Muscle layer of colon (tissue), 2 donors: ENCODE measurements around the gene XXYLT1.
A peak's percentile ranks its signal among the peaks of the same experiment; 100 is the strongest.

Experiments used
- H3K27ac ChIP-seq: one replicate; pipeline ENCODE4 v1.7.0; 2013; ENCODE audit warnings: low read depth, mild to moderate bottlenecking, low read length, moderate library complexity
- H3K27me3 ChIP-seq, 2 donors: one replicate each; pipeline ENCODE4 v1.7.0; 2013; ENCODE audit warnings: low read length in 2 of 2, mild to moderate bottlenecking in 2 of 2; ENCODE audit not compliant: insufficient read depth in 2 of 2, control insufficient read depth in 1 of 2
- H3K36me3 ChIP-seq: one replicate; pipeline ENCODE4 v1.7.0; 2013; ENCODE audit warnings: mild to moderate bottlenecking, low read length; ENCODE audit not compliant: insufficient read depth
- H3K4me1 ChIP-seq: one replicate; pipeline ENCODE4 v1.7.0; 2013; ENCODE audit warnings: mild to moderate bottlenecking, low read length; ENCODE audit not compliant: insufficient read depth
- H3K4me3 ChIP-seq, 2 donors: one replicate each; pipeline ENCODE4 v1.7.0; 2013; ENCODE audit warnings: low read length in 2 of 2, low read depth in 1 of 2, mild to moderate bottlenecking in 1 of 2, moderate library complexity in 1 of 2
- H3K9ac ChIP-seq: one replicate; pipeline ENCODE4 v1.7.0; 2013; ENCODE audit warnings: low read length
- H3K9me3 ChIP-seq: one replicate; pipeline ENCODE4 v1.7.0; 2013; ENCODE audit warnings: mild to moderate bottlenecking, low read length
- donor health status: abdominal sarcoma.
- donor health status: Adenocarcinoma of cecum.

XXYLT1 gene

GRCh38 chr3:195156286-195156890 is 114.6 kb downstream of the XXYLT1 start:
- Histone ChIP-seq H3K27me3 (no peaks in the 10 kb centered on the region), H3K9me3 (no peaks in the 10 kb centered on the region), H3K9ac (peak overlapping the region; percentile 12), H3K4me3 (no peak overlapping the region), H3K27ac (peak overlapping the region; percentile 86), H3K36me3 (no peaks in the 10 kb centered on the region), H3K4me1 (peaks cover 72% of the 10 kb centered on the region)

- Histone ChIP-seq H3K4me1 (peaks cover 74% of the 10 kb centered on the region), H3K36me3 (no peaks in the 10 kb centered on the region), H3K27me3 (no peaks in the 10 kb centered on the region), H3K4me3 (peak overlapping the region in 1 of 2 donors; percentile 4), H3K27ac (peak overlapping the region; percentile 86), H3K9me3 (no peaks in the 10 kb centered on the region), H3K9ac (peak overlapping the region; percentile 12)
These were observed 115.3 kb downstream of the XXYLT1 start for GRCh38 chr3:195155570-195156241.

- Histone ChIP-seq H3K27me3 (no peaks in the 10 kb centered on the region), H3K36me3 (no peaks in the 10 kb centered on the region), H3K27ac (peak overlapping the region; percentile 86), H3K9ac (peak overlapping the region; percentile 51), H3K4me3 (peak overlapping the region in 1 of 2 donors; percentile 4), H3K4me1 (peaks cover 71% of the 10 kb centered on the region), H3K9me3 (no peaks in the 10 kb centered on the region)
These were observed 116.0 kb downstream of the XXYLT1 start for GRCh38 chr3:195154793-195155535.

GRCh38 chr3:195154111-195154791 is 116.7 kb downstream of the XXYLT1 start:
- H3K4me1 ChIP-seq = peaks cover 70% of the 10 kb centered on the region
- H3K27ac ChIP-seq = peak overlapping the region; percentile 86
- no peak overlapping the region for H3K4me3 ChIP-seq
- no peaks in the 10 kb centered on the region for H3K9me3 ChIP-seq
- peak overlapping the region; percentile 51 for H3K9ac ChIP-seq
- no peaks in the 10 kb centered on the region for H3K36me3 ChIP-seq
- H3K27me3 ChIP-seq = no peaks in the 10 kb centered on the region

- no peaks in the 10 kb centered on the region for H3K9me3 ChIP-seq
- H3K9ac ChIP-seq = peak overlapping the region; percentile 51
- no peak overlapping the region for H3K4me3 ChIP-seq
- no peaks in the 10 kb centered on the region for H3K36me3 ChIP-seq
- peak overlapping the region; percentile 86 for H3K27ac ChIP-seq
- H3K4me1 ChIP-seq = peaks cover 66% of the 10 kb centered on the region
- H3K27me3 ChIP-seq = no peaks in the 10 kb centered on the region
These were observed 117.3 kb downstream of the XXYLT1 start for GRCh38 chr3:195153653-195154052.

DNA sequence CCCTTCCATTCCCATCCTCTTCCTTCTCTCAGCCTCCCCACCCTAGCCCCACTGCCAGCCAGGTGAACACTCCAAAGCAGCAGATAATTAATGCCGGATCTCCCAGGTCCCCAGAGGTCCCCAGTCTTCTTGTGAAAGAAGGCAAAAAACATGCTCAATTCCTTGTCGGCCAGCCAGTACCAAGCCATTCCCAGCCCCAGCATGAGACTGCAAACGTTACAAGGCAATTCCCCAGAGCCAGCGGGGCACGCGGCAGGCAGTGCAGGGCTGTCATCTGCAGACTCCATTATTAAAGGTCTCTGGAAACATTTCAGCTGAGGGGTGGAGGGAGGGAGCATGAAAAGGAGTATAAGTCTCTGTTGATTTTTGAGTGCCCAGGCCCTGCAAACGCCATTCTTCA is 117.8 kb downstream of the XXYLT1 start:
- Histone ChIP-seq H3K9ac (peak overlapping the region; percentile 51), H3K4me3 (no peak overlapping the region), H3K36me3 (no peaks in the 10 kb centered on the region), H3K4me1 (peaks cover 63% of the 10 kb centered on the region), H3K9me3 (no peaks in the 10 kb centered on the region), H3K27ac (peak overlapping the region; percentile 86), H3K27me3 (no peaks in the 10 kb centered on the region)

DNA sequence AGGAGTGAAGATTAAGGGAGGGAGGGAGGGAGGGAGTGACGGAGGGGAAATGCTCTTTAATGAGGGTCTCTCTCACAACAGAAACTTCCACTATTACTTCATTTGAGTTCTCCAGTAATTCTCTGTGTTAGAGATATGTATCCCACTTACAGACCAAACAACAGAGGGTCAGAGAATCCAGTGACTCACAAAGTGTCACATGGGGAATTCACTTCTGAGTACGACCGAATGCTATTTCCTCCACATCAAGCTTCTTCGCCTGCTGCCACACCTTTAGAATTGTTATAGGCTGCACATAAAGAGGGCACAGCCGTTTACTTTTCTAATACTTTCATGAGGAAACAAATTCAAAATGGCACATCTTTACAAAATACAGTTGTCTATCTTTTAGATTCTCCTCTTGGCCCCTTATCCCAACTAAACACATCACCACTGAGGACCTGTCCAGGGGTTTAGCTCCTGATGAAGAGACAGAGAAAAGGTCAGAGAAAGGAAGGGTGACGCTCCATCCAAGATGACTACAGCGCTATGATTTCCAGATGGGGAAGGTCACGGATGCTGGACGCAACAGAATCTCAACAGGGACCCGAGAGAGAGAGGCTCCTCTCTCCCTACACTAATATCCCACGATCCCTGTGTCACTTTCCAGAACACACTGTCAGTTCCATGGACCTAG is 119.0 kb downstream of the XXYLT1 start:
- Histone ChIP-seq H3K36me3 (no peaks in the 10 kb centered on the region), H3K4me3 (no peak overlapping the region), H3K4me1 (peaks cover 63% of the 10 kb centered on the region), H3K9ac (peak overlapping the region; percentile 3), H3K27ac (peak overlapping the region; percentile 86), H3K27me3 (no peaks in the 10 kb centered on the region), H3K9me3 (no peaks in the 10 kb centered on the region)

GRCh38 chr3:195151402-195151801 is 119.6 kb downstream of the XXYLT1 start:
- peaks cover 60% of the 10 kb centered on the region for H3K4me1 ChIP-seq
- H3K36me3 ChIP-seq = no peaks in the 10 kb centered on the region
- H3K9me3 ChIP-seq = no peaks in the 10 kb centered on the region
- H3K9ac ChIP-seq = no peak overlapping the region
- H3K27me3 ChIP-seq = no peaks in the 10 kb centered on the region
- H3K4me3 ChIP-seq = no peak overlapping the region
- H3K27ac ChIP-seq = peak overlapping the region; percentile 86

- Histone ChIP-seq H3K27ac (peak overlapping the region; percentile 79), H3K27me3 (no peaks in the 10 kb centered on the region), H3K9ac (peak overlapping the region; percentile 16), H3K36me3 (no peaks in the 10 kb centered on the region), H3K4me3 (peak overlapping the region in 1 of 2 donors; percentile 43), H3K9me3 (no peaks in the 10 kb centered on the region), H3K4me1 (peaks cover 51% of the 10 kb centered on the region)
These were observed 120.5 kb downstream of the XXYLT1 start for GRCh38 chr3:195150181-195151118.

DNA sequence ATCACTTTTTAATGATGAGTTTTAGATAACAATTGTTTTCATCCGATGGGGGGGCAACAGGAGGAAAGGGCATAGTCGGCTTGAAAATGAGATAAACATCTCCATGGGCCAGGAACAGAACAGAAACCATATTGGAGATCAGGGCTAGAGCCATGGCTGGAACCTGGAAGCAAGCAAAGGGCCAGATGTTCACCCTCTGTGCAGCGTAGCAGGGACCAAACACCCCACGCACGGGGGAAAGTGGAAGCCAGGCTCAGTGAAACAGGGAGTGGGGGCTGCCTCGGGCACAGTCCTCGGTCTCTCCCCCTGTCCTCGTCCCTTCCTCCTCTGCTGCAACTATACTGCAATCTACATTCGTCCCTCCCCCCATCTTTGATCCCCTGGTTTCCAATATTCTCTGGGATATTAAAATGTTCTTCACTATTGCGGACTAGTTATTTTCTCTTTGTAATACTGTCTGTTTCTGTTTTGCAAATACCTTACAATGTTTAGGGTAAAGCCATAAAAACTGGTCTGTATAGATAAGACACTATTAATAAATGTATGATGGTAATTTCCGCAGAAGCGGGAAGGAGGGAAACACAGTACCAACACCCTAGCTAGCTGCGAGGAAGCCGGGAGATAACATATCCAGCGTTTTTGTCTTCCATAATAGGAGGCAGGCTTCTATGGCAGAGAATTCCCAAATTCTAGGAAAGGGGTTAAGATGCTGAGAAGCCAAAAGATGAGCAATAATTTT is 121.5 kb downstream of the XXYLT1 start:
- Histone ChIP-seq H3K4me1 (peaks cover 42% of the 10 kb centered on the region), H3K27ac (peak overlapping the region; percentile 79), H3K9me3 (no peaks in the 10 kb centered on the region), H3K4me3 (peak overlapping the region in 1 of 2 donors; percentile 43), H3K36me3 (no peaks in the 10 kb centered on the region), H3K9ac (peak overlapping the region; percentile 16), H3K27me3 (no peaks in the 10 kb centered on the region)
